ENCODE data around the gene CACNA1F.

The CACNA1F gene

GRCh38 chrX:49246541-49246940, 13.4 kb upstream of the CACNA1F start:
- Histone ChIP-seq H2AFZ (ENCODE audit: low read length) (no peak overlapping the region), H3K4me3 (ENCODE audit: low read length) (no peak overlapping the region), H3K79me2 (ENCODE audit: low read length) (no peaks in the 10 kb centered on the region), H3K27me3 (replicated peaks; ENCODE audit: insufficient read depth, low read length) (no peaks in the 10 kb centered on the region), H3K9me2 (replicated peaks; ENCODE audit: insufficient read depth, low read length) (no peaks in the 10 kb centered on the region), H4K20me1 (ENCODE audit: insufficient read depth, low read length) (no peaks in the 10 kb centered on the region), H3K9me3 (replicated peaks; ENCODE audit: insufficient read depth, low read length) (no peaks in the 10 kb centered on the region), H3K4me1 (ENCODE audit: low read length) (no peaks in the 10 kb centered on the region), H3K4me2 (ENCODE audit: low read depth, low read length) (no peak overlapping the region), H3K27ac (ENCODE audit: low read length) (no peak overlapping the region), H3K36me3 (replicated peaks; ENCODE audit: insufficient read depth, low read length) (no peaks in the 10 kb centered on the region), H3F3A (ENCODE audit: insufficient read depth, low read length) (no peaks in the 10 kb centered on the region), H3K9ac (ENCODE audit: low read length) (no peak overlapping the region)
- DNase-seq = no peak
- TF ChIP-seq EZH2phosphoT487 (IDR thresholded peaks at IDR 0.05; ENCODE audit: low read length) = no peak
- no peak for TF ChIP-seq EZH2 (optimal IDR thresholded peaks at IDR 0.05; ENCODE audit: low read depth, low read length)
- TF ChIP-seq, protein P1, sequence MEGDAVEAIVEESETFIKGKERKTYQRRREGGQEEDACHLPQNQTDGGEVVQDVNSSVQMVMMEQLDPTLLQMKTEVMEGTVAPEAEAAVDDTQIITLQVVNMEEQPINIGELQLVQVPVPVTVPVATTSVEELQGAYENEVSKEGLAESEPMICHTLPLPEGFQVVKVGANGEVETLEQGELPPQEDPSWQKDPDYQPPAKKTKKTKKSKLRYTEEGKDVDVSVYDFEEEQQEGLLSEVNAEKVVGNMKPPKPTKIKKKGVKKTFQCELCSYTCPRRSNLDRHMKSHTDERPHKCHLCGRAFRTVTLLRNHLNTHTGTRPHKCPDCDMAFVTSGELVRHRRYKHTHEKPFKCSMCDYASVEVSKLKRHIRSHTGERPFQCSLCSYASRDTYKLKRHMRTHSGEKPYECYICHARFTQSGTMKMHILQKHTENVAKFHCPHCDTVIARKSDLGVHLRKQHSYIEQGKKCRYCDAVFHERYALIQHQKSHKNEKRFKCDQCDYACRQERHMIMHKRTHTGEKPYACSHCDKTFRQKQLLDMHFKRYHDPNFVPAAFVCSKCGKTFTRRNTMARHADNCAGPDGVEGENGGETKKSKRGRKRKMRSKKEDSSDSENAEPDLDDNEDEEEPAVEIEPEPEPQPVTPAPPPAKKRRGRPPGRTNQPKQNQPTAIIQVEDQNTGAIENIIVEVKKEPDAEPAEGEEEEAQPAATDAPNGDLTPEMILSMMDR (IDR thresholded peaks at IDR 0.05; ENCODE audit: low read length) = no peak

GRCh38 chrX:49244207-49244606, 11.1 kb upstream of the CACNA1F start:
- no peak overlapping the region for H3K4me2 ChIP-seq (ENCODE audit: low read depth, low read length)
- no peaks in the 10 kb centered on the region for H3K27me3 ChIP-seq (replicated peaks; ENCODE audit: insufficient read depth, low read length)
- no peak overlapping the region for H2AFZ ChIP-seq (ENCODE audit: low read length)
- H3K79me2 ChIP-seq (ENCODE audit: low read length) = no peaks in the 10 kb centered on the region
- no peaks in the 10 kb centered on the region for H3K36me3 ChIP-seq (replicated peaks; ENCODE audit: insufficient read depth, low read length)
- H3K9me2 ChIP-seq (replicated peaks; ENCODE audit: insufficient read depth, low read length) = no peaks in the 10 kb centered on the region
- H3K9ac ChIP-seq (ENCODE audit: low read length) = no peak overlapping the region
- no peaks in the 10 kb centered on the region for H3K4me1 ChIP-seq (ENCODE audit: low read length)
- no peak for TF ChIP-seq EZH2phosphoT487 (IDR thresholded peaks at IDR 0.05; ENCODE audit: low read length)
- TF ChIP-seq EZH2 (optimal IDR thresholded peaks at IDR 0.05; ENCODE audit: low read depth, low read length) = no peak
- TF ChIP-seq, protein P1 (IDR thresholded peaks at IDR 0.05; ENCODE audit: low read length) = no peak
- H4K20me1 ChIP-seq (ENCODE audit: insufficient read depth, low read length) = no peaks in the 10 kb centered on the region
- H3K27ac ChIP-seq (ENCODE audit: low read length) = no peak overlapping the region
- no peaks in the 10 kb centered on the region for H3F3A ChIP-seq (ENCODE audit: insufficient read depth, low read length)
- H3K9me3 ChIP-seq (replicated peaks; ENCODE audit: insufficient read depth, low read length) = no peaks in the 10 kb centered on the region
- H3K4me3 ChIP-seq (ENCODE audit: low read length) = no peak overlapping the region
- no peak for DNase-seq

DNA sequence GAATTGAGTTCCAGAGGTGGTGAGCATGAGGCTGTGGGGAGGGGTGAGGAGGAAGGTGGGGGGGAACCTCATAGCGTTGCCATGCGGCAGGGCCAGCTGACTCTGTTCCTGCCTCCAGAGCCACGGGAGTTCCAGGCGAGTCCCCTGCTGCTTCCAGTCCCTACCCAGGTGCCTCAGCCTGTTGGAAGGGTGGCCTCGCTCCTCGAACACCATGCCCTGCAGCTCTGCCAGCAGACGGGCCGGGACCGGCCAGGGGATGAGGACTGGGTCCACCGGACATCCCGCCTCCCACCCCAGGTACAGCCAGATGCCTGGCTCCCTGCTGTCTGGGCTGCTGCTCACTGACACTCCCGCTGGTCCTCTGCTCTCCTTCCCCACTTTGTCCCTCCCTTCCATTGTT, 10.0 kb upstream of the CACNA1F start:
- TF ChIP-seq, protein P1 (IDR thresholded peaks at IDR 0.05; ENCODE audit: low read length) = no peak
- TF ChIP-seq EZH2 (optimal IDR thresholded peaks at IDR 0.05; ENCODE audit: low read depth, low read length) = no peak
- no peak for TF ChIP-seq EZH2phosphoT487 (IDR thresholded peaks at IDR 0.05; ENCODE audit: low read length)
- H3K27ac ChIP-seq (ENCODE audit: low read length) = no peak overlapping the region
- H3K9me3 ChIP-seq (replicated peaks; ENCODE audit: insufficient read depth, low read length) = no peaks in the 10 kb centered on the region
- no peak overlapping the region for H3K4me3 ChIP-seq (ENCODE audit: low read length)
- H4K20me1 ChIP-seq (ENCODE audit: insufficient read depth, low read length) = no peaks in the 10 kb centered on the region
- H3K9me2 ChIP-seq (replicated peaks; ENCODE audit: insufficient read depth, low read length) = no peaks in the 10 kb centered on the region
- H3K4me2 ChIP-seq (ENCODE audit: low read depth, low read length) = no peak overlapping the region
- H3K9ac ChIP-seq (ENCODE audit: low read length) = no peak overlapping the region
- H2AFZ ChIP-seq (ENCODE audit: low read length) = no peak overlapping the region
- H3K36me3 ChIP-seq (replicated peaks; ENCODE audit: insufficient read depth, low read length) = no peaks in the 10 kb centered on the region
- H3F3A ChIP-seq (ENCODE audit: insufficient read depth, low read length) = no peaks in the 10 kb centered on the region
- H3K27me3 ChIP-seq (replicated peaks; ENCODE audit: insufficient read depth, low read length) = no peaks in the 10 kb centered on the region
- no peak for DNase-seq
- no peaks in the 10 kb centered on the region for H3K4me1 ChIP-seq (ENCODE audit: low read length)
- no peaks in the 10 kb centered on the region for H3K79me2 ChIP-seq (ENCODE audit: low read length)

All from MM.1S (cell line).